Measurements from ENCODE around the gene LTBP3.

Gene LTBP3

DNA sequence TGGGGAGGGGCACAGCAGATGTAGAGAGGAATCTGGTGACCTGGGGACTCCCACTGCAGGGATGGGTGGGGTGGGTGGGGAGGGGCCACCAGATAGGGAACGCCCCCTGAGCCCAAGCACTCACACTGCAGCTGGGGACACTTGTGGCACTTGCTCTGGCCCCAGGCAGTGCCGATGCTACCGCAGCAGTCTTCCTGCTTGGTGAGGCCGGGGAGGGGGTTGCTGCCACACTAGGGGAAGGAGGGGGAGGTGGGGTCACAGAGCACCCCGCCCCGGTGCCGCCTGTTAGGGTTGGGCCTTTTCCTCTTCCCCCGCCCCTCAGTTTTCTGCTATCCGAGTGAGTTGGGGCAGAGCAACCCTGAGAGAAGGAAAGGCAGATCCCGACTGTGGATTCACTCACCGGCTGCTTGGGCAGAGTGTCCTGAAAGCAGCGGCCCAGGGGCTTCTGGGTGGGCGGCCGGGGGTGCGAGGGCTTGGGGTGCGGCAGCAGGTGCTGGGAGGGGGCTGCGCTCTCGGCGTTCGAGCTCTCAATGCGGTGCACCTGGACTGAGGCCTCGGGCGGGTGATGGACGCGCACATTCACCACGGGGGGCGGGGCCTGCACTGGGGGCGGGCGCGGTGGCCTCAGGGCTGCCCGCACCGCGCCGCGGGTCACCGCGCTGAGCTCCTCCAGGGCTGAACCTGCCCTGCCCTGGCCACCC lies 4.7 kb downstream of the LTBP3 start:
- DNase-seq, result peak; percentile 83

DNA sequence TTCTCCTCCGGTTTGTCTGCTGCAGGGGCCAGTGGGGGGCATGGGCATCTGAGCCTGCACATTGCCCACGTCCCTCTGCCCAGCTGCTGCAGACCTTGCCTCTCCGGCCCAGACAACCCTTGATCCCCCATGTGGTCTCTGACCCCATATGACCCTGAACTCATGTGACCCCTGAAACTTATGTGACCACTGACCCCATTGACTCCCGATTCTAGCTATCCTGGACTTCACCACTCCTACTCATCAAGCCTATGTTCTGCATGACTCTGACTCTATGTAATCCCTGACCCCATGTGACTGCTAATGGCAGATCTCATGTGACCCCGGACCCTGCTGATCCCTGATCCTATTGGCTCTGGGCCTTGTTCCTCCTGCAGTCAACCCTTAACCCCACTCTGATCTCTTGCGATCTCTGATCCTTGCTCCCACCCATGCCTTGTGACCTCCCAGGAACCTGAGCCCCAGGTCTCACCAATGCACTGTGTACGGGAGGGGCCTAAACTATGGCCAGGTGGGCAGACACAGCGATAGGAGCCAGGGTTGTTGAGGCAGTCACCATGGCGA lies 5.7 kb downstream of the LTBP3 start:
- DNase-seq, result peak; percentile 73

DNA sequence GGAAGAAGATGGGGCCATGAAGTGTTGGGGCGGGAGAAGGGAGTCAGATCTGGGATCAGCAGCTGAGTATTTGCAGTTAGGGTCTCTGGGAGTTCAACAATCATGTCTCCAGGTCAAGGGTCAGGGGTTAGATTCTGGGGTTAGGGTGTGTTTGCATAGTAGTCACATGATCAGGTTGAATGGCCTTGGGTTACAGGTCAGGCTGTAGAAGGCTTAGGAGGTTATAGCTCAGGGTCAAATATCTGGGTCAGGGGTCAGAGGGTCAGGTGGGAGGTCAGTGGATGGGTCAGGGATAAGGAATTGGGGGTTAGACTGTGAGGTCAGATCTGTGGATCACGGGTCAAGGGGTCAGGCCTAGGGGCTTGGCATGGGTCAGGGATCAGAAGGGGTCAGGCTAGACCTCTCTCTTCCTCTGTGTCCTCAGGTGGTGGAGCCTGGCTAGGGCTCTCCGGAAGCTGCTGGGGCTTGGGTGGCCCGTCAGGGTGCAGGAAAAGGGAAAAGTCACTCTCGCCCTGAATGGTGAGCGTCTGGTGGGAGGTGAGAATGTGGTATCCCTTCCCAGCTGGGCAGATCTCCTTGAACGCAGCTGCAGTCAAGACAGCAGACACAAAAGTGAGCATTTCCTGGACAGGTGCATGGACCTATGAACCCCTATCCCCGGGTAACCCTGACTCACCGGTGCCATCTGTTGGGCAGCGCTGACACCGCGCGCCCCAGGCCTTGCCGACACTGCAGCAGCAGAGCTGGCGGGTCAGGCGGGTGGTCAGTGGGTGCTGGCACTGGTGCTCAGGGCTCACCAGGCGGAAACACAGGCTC lies 6.4 kb downstream of the LTBP3 start:
- peak; percentile 98 for DNase-seq

DNA sequence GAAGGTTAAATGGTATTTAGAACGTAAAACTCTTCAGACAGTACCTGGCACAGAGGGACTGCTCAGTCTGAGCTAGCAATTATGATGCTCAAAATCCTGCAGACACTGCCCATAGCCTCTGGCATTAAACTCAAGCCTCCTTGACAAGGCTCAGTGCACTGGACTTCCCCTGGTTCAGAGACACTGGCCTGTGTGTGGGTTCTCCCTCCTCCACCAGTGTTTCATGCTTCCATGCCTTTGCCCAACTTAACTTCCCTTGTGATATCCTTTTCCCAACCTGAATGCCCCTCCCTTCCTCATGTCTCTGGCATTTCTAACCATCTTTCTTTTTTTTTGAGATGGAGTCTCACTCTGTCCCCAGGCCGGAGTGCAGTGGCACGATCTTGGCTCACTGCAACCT lies 9.1 kb downstream of the LTBP3 start:
- no peak for DNase-seq

DNA sequence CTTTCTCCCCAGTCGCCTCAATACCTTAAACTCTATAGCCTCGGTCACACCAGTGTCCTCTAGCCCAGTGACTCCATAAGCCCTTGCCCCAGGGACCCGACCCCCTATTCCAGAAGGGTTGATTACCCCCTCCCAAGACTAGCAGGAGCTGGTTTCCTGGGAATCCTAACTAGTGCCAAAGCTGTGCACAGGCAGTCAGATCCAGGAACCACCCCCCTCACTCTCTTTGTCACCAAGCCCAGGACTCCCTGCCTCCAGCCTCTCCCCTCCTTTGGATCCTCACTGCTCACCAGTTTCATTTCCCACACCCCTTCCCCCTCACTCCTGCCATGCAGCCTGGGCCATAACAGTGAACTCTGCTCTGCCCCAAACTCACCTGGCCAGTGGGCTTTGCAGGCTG lies 9.8 kb downstream of the LTBP3 start:
- no peak for DNase-seq

DNA sequence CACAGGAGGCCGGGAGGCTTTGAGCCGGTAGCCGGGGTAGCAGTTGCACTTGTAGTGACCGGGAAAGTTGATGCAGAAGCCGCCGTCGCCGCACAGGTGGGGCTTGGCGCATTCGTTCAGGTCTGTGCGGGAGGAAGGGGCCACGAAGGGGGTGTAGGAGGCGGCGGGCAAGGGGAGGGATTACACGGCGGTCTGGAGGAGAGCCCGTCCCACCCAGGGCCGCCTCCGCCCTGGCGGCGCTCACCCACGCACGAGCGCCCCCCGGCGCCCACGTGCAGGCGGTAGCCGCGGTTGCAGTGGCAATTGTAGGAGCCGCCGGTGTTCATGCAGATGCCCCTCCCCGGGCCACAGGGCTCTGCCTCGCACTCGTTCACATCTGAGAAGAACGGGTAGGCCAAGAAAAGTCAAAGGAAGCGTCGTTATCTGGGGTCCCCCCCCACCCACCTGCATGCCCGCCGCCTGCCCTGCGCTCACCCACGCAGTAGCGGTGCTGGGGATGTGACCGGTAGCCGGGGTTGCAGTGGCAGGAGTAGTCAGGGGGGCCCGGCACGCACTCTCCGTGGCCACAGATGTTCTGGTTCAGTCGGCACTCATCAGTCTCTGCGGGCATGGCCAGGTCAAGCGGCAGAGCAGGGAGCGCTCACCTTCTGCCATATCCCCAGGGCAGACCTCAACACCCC lies 10.6 kb downstream of the LTBP3 start:
- DNase-seq, result no peak

DNA sequence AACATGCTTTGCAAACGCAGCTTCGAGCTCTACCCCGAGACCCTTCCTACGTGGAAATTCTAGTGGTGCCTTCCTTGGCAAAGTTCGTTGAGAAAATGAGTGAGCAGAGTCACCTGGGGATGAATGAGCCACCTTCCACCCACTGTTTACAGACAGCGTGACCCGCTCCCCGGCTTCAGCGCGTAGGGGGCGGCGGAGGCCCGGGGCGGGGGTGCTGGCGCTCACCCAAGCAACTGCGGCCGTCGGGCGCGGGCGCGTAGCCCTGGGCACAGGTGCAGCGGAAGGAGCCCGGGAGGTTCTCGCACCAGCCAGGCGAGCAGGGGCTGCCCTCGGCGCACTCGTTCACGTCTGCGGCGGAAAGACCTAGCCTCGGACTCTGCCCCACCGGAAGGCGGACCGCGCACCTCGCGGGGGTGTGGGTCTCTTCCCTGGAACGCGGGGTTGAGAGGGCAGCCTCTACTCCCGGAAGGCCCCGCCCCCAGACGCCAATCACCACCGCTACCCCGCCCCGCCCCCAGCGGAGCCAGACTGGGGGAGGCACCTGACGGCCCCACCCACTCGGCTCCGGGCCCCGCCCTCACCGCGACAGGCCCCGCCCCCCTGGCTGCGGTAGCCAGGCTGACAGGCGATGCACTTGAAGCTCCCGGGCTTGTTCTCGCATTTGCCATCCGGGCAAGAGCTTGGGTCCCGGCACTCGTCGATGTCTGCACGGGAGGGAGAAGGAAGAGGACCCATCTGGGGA lies 11.8 kb downstream of the LTBP3 start:
- peak; percentile 96 for DNase-seq

DNA sequence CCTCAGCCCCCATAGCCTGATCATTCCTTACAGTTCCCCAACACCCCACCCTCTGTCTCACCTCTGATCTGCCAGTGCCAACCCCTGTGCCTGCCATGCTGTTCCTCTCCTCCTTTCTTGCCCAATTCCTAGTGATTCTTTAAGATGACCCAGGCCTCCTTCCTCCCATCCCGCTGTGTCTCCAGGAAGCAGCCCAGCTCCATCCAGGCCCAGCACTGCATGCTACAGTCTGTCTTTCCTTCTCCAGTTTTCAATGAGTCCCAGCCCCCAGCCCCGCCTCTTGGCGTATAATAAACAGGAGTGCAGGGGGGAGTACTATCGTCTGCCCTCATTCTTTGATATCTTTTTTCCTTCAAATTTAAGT lies 12.3 kb downstream of the LTBP3 start:
- peak; percentile 64 for DNase-seq

DNA sequence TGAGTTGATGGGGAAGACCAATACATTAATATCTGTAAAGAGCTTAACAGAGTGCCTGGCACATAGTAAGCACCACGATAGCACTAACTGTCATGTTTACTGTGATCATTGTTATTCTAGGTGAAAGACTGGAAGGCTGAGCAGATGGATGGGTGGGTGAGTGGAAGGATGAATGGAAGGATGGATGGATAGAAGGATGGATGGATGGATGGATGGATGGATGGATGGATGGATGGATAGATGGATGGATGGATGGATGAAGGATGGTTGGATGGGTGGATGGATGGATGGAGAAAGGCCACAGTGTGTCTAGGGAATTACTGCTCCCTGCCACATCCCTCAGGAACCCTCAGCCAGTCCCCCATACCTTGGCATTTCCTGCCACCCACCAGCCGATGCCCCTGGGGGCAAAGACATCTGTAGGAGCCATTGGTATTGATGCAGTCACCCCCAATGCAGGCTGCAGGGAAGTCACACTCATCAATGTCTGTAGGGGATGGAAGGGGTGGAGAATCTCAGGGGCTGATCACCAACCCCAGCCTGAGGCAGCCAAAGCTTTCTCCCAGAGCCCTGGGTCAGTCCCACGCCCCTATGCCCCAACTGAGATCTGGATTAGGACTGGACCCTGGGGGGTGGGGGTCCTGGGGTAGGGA lies 15.3 kb downstream of the LTBP3 start:
- DNase-seq, result no peak

DNA sequence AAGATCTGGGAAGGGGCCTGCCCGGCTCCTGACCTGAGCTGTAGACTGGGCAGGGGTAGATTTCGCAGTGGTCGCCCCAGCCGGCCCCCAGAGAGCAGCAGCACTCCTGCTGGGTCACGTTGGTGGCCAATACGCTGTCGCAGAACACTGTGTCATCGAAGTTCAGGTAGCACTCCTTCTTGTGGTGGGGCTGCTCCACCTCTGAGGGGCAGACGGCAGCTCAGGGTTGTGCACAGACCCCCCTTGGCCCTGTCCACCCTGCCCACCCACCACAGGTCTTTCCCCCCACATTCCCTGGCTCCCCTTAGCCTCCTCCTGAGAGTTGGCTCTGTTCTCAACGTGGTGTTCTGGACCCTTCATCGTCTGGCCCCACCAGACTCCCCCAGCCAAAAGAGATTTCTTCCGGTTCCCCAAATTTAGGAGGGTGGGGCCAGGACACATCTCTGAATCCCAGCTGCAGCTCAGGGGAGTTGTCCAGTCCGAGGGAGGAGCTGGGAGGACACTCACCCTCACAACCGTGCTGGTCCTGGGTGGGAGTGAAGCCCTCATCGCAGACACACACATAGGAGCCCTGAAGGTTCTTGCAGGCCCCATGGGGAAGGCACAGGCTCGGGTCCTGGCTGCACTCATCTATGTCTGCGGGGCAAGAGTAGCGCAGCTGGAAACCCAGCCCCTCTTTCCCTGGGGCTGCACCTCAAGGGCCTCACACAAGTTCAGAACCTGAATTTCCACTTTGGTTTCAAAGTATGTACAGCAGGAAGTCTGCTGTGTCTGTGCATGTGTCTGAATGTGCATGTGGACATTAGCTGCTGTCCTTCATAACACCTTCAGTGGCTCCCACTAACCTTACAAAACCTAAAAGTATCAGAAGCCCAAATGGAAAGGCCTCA lies 16.8 kb downstream of the LTBP3 start:
- peak; percentile 89 for DNase-seq

DNA sequence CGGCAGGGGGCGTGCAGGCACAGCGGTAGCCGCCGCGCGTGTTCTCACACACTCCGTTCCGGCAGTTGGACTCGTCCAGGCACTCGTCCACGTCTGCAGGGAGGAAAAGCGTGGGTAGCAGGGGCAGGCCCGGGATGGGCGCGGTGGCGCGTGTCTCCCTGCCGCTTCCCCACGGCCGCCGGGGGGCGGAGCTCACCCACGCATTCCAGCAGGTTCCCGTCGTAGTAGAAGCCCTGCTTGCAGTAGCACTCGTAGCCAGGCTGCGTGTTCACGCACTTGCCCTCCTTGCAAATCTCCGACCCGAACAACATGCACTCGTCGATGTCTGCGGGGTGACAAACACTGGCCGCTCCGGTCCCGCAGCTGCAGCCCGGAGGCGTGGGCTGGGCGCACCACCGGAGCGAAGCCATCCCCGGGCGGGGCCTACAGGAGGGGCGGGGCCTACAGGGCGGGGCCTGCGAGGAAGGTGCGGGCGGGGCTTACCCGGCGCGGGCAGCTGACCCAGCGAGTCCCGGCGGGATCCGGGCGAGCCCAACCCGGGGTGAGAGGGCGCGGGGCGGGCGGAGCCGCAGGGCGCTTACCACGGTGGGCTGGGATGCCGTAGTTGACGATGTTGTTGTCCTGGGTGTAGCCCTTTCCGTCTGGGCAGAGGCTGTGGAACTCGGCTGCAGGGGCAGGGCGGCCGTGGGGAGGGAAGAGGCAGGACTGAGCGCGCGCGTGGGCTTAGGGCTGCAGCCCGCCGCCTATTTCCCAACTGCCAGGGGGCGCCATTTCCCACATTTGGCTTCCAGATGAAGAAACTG lies 17.7 kb downstream of the LTBP3 start:
- DNase-seq, result peak; percentile 95

DNA sequence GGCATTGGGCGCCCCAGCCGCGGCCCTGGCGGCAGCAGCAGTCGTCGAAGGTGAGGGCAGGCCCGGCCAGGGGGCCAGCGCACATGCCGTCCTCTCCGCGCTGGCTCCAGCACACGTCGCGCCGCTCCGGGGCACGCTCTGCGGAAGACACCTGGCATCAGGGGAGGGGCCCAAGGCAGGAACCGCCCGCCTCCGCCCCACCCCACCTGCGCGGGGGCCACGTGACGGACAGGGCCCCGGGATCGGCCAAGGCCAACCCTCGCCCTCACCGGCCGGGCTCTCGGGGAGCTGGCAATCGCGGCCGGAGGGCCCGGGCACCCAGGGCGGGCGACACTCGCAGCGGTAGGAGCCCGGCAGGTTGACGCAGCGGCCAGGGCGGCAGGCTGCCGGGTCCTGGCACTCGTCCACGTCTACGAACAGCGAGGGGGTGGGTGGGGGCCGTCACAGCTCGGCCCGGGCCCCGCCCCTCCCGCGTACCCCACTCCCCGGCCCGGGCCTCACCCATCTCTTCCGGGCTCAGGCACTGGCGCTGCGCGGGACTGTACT lies 18.3 kb downstream of the LTBP3 start:
- peak; percentile 91 for DNase-seq

DNA sequence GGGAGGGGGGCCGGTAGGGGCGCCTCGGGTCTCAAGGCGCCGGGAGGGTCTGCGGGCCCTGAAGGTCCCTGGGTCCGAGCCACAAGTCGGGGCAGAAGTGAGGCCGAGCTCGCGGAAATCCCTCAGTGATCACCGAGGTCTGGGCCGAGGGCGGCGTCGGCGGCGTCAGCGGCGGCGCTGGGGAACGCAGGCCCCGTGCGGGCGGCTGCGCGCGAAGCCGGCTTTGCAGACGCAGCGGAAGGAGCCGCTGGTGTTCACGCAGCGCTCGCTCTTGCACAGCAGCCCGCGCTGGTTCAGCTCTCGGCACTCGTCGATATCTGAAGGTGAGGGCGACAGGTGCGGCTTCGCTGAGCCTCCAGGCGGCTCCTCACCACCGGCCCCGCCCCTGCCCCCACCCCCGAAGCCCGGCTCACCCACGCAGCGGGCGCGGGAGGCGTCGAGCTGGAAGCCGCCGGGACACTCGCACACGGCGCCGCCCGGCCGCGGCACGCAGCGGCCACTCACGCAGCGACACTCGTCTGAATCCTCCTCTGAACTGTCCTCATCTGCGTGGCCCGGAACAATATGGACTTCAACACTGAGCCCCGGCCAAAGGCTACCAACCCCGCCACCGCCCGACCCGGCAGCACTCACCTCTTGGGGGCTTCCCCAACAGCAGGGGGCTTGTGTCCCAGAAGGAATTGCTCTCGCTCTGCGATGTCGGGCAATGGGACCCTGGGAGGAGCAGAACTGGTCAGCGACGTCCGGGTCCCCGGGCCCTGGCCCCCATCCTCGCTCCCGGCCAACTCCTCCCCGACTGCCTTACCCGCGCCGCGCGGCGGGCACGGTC lies 19.0 kb downstream of the LTBP3 start:
- DNase-seq, result no peak

DNA sequence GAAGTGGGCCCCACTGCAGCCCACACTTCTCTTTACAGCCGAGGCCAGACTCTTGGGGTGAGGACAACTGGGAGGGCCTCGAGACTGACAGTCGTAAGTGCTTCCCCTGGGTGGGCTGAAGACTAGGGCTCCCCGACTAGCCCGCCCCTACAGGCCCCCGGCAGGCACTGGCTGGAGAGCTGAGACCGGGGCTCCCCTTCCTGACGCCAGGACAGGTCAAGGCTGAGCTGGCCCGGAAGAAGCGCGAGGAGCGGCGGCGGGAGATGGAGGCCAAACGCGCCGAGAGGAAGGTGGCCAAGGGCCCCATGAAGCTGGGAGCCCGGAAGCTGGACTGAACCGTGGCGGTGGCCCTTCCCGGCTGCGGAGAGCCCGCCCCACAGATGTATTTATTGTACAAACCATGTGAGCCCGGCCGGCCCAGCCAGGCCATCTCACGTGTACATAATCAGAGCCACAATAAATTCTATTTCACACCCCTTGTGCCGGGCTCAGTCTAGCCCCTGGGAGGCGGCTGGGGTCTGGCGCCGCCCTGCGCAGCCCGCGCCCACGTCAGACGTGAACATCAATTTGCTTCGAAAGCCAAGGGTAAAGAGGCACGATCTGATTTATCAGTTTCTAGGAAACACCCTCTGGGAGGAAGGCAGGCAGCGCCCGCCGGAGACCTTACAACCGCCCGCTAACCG lies 19.8 kb downstream of the LTBP3 start:
- DNase-seq, result no peak

DNA sequence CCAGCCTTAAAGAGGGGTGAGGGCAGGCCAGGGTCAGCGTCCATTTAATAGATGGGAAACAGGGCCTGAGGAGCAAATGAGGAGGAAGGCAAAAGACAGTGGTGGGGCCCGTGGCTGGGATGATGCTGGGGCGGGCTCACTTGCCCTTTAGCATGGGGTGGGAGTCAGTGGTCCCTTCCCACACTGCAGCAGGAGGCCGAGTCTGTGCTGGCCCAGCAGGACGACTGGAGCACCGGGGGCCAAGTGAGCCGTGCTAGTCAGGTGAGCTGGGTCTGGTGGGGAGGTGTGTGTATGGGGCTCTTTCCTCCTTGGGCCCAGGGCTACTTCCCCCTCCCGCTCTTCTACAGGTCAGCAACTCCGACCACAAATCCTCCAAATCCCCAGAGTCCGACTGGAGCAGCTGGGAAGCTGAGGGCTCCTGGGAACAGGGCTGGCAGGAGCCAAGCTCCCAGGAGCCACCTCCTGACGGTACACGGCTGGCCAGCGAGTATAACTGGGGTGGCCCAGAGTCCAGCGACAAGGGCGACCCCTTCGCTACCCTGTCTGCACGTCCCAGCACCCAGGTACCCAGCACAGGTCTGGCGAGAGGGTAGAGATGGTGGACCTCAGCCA lies 20.4 kb downstream of the LTBP3 start:
- DNase-seq, result no peak

DNA sequence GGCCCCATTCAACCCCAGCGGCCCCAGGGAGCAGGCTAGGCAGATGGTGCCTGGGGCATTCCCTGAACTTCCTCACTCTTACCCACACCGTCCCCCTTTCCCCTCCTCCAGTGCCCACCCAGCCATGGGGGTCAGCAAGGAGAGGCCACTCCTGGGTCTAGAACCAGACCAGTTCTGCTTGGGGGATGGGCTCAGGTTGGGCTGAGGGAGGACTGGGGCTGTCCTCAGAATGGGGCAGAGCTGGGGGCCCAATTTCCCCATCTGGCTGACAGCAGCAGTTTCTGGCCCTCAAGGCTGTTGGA lies 20.9 kb downstream of the LTBP3 start:
- DNase-seq, result no peak

DNA sequence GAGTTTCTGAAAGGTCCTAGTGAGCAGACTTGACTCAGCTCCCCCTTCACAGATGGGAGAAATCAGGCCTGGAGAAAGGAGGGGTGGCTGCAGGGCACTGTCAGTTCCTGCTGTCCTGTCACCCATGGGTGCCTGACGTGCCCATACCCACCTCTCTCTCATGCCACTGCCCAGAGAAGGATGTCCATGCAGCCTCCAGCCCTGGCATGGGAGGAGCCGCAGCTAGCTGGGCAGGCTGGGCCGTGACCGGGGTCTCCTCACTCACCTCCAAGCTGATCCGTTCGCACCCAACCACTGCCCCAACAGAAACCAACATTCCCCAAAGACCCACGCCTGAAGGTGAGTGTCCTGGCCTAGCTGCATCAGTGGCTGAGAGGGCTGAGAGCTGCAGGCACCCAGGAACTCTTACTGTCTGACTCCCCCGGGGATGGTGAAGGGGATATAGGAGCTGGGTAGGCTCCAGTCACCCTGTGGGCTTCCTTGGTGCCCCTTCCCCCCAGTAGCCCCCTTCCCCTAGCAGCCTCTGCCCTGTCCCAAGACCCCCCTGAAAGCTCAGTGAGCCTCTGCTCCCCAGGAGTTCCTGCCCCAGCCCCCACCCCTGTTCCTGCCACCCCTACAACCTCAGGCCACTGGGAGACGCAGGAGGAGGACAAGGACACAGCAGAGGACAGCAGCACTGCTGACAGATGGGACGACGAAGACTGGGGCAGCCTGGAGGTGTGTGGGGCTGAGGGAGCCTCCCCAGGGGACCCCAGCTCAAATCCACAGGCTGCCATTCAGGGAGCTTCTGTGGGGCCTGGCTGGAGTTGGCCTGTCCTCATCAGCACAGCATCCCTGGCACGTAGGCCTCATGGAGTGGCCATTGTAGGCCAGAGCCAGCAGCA lies 21.5 kb downstream of the LTBP3 start:
- DNase-seq, result no peak

Measured in DMS53 (cell line).